ENCODE results near the gene NTRK3.

- TF ChIP-seq CTCF (IDR thresholded peaks at IDR 0.05; ENCODE audit: insufficient read depth, low read length) (no peak), POLR2AphosphoS5 (IDR thresholded peaks at IDR 0.05; ENCODE audit: low read depth) (no peak), GABPA (IDR thresholded peaks at IDR 0.05; ENCODE audit: low read depth) (no peak), REST (IDR thresholded peaks at IDR 0.05; ENCODE audit: insufficient replicate concordance, low read depth) (no peak), SPI1 (IDR thresholded peaks at IDR 0.05; ENCODE audit: borderline replicate concordance, low read depth) (no peak)
Observed at GRCh38 chr15:87961851-87962420, 294.6 kb downstream of the NTRK3 start.
